ENCODE measurements around the gene ZBTB16.

GRCh38 chr11:114196997-114197703 is 137.6 kb downstream of the ZBTB16 start:
- TF ChIP-seq CTCF (IDR thresholded peaks at IDR 0.05): no peak
- peak; percentile 12 to 65 (median 35) for TF ChIP-seq POLR2AphosphoS5 (IDR thresholded peaks at IDR 0.05)
- no peak for TF ChIP-seq POLR2A (IDR thresholded peaks at IDR 0.05)

Measured in stomach (tissue), 4 donors.